Duodenal mucosa (tissue), 2 donors: Measurements from ENCODE around the gene OBSCN.

Source experiments
- H3K27ac ChIP-seq: one replicate; pipeline ENCODE4 v1.7.0; 2013; ENCODE audit warnings: low read depth, low read length
- H3K27me3 ChIP-seq, 2 donors: one replicate each; pipeline ENCODE4 v1.7.0; 2013; ENCODE audit warnings: low read length in 2 of 2, control low read depth in 1 of 2; ENCODE audit not compliant: insufficient read depth in 2 of 2, control insufficient read depth in 1 of 2
- H3K36me3 ChIP-seq, 2 donors: one replicate each; pipeline ENCODE4 v1.7.0; 2013; ENCODE audit warnings: low read length in 2 of 2, control low read depth in 1 of 2; ENCODE audit not compliant: insufficient read depth in 2 of 2, control insufficient read depth in 1 of 2
- H3K4me1 ChIP-seq, 2 donors: one replicate each; pipeline ENCODE4 v1.7.0; 2013; ENCODE audit warnings: low read length in 2 of 2, control low read depth in 1 of 2; ENCODE audit not compliant: insufficient read depth in 2 of 2, control insufficient read depth in 1 of 2
- H3K4me3 ChIP-seq, 2 donors: one replicate each; pipeline ENCODE4 v1.7.0; 2013; ENCODE audit warnings: low read length in 2 of 2, low read depth in 1 of 2
- H3K9ac ChIP-seq, 2 donors: one replicate each; pipeline ENCODE4 v1.7.0; 2013; ENCODE audit warnings: low read length in 2 of 2, low read depth in 1 of 2
- H3K9me3 ChIP-seq, 2 donors: one replicate each; pipeline ENCODE4 v1.7.0; 2013; ENCODE audit warnings: low read length in 2 of 2, control low read depth in 1 of 2; ENCODE audit not compliant: control insufficient read depth in 1 of 2

OBSCN gene

GRCh38 chr1:228207381-228207810, 448 bp upstream of the OBSCN start:
- Histone ChIP-seq H3K4me3 (no peak overlapping the region), H3K36me3 (no peaks in the 10 kb centered on the region), H3K4me1 (no peaks in the 10 kb centered on the region), H3K9ac (no peak overlapping the region), H3K27ac (no peak overlapping the region), H3K9me3 (no peaks in the 10 kb centered on the region), H3K27me3 (peaks cover 5% of the 10 kb centered on the region in 2 donors)

- Histone ChIP-seq H3K36me3 (no peaks in the 10 kb centered on the region), H3K4me3 (no peak overlapping the region), H3K4me1 (peaks cover 0 to 3% of the 10 kb centered on the region in 2 donors), H3K27me3 (peaks cover 5% of the 10 kb centered on the region in 2 donors), H3K9ac (no peak overlapping the region), H3K9me3 (no peaks in the 10 kb centered on the region), H3K27ac (no peak overlapping the region)
Observed at GRCh38 chr1:228208831-228209551, 1.1 kb downstream of the OBSCN start.

- Histone ChIP-seq H3K4me1 (peaks cover 0 to 3% of the 10 kb centered on the region in 2 donors), H3K4me3 (no peak overlapping the region), H3K9ac (no peak overlapping the region), H3K9me3 (no peaks in the 10 kb centered on the region), H3K27me3 (peaks cover 5% of the 10 kb centered on the region in 2 donors), H3K36me3 (no peaks in the 10 kb centered on the region), H3K27ac (no peak overlapping the region)
Observed at GRCh38 chr1:228209657-228210056, 1.8 kb downstream of the OBSCN start.

- Histone ChIP-seq H3K4me1 (peaks cover 0 to 3% of the 10 kb centered on the region in 2 donors), H3K4me3 (no peak overlapping the region), H3K36me3 (no peaks in the 10 kb centered on the region), H3K9me3 (no peaks in the 10 kb centered on the region), H3K27me3 (peaks cover 5% of the 10 kb centered on the region in 2 donors), H3K9ac (no peak overlapping the region), H3K27ac (no peak overlapping the region)
Observed at GRCh38 chr1:228210076-228210651, 2.3 kb downstream of the OBSCN start.

GRCh38 chr1:228210712-228211530, 3.1 kb downstream of the OBSCN start:
- Histone ChIP-seq H3K27me3 (peaks cover 5% of the 10 kb centered on the region in 2 donors), H3K4me3 (no peak overlapping the region), H3K4me1 (peaks cover 0 to 3% of the 10 kb centered on the region in 2 donors), H3K27ac (no peak overlapping the region), H3K36me3 (no peaks in the 10 kb centered on the region), H3K9me3 (no peaks in the 10 kb centered on the region), H3K9ac (no peak overlapping the region)

- peaks cover 5% of the 10 kb centered on the region in 2 donors for H3K27me3 ChIP-seq
- H3K9me3 ChIP-seq, result no peaks in the 10 kb centered on the region
- H3K9ac ChIP-seq, result no peak overlapping the region
- no peak overlapping the region for H3K4me3 ChIP-seq
- H3K27ac ChIP-seq, result no peak overlapping the region
- H3K36me3 ChIP-seq, result no peaks in the 10 kb centered on the region
- peaks cover 0 to 3% of the 10 kb centered on the region in 2 donors for H3K4me1 ChIP-seq
Observed at GRCh38 chr1:228211531-228212414, 3.9 kb downstream of the OBSCN start.

GRCh38 chr1:228212415-228212965, 4.6 kb downstream of the OBSCN start:
- Histone ChIP-seq H3K9me3 (no peaks in the 10 kb centered on the region), H3K4me1 (peaks cover 0 to 3% of the 10 kb centered on the region in 2 donors), H3K27ac (no peak overlapping the region), H3K9ac (no peak overlapping the region), H3K4me3 (peak overlapping the region in 1 of 2 donors; percentile 36), H3K27me3 (peaks cover 1 to 2% of the 10 kb centered on the region in 2 donors), H3K36me3 (no peaks in the 10 kb centered on the region)

GRCh38 chr1:228212966-228213844, 5.4 kb downstream of the OBSCN start:
- Histone ChIP-seq H3K27me3 (no peaks in the 10 kb centered on the region), H3K36me3 (no peaks in the 10 kb centered on the region), H3K9me3 (no peaks in the 10 kb centered on the region), H3K9ac (no peak overlapping the region), H3K27ac (no peak overlapping the region), H3K4me1 (peaks cover 0 to 3% of the 10 kb centered on the region in 2 donors), H3K4me3 (peak overlapping the region; percentile 58 to 70)
